HEK293 (cell line): Measurements from ENCODE around the gene RAP2B.
A peak's percentile ranks its signal among the peaks of the same experiment; 100 is the strongest.

Experiments
- CTCF ChIA-PET: fragments of 350-600 bp; formaldehyde crosslinking; extraction: SDS; loops from one replicate; lab custom pipeline; 2021; ENCODE audit warnings: antibody characterized with exemption; lab: Yijun Ruan, JAX
- POLR2A ChIA-PET: fragments of 300-600 bp; formaldehyde crosslinking; extraction: SDS; loops from one replicate; lab custom pipeline; 2020; ENCODE audit warnings: antibody characterized with exemption, inconsistent platforms; lab: Yijun Ruan, JAX
- H3K27ac ChIP-seq: fragments of 200-500 bp; sonication (Bioruptor generic); 2 replicates; pipeline ENCODE4 v1.5.1; 2014; ENCODE audit warnings: low read depth, low read length, control low read depth, inconsistent platforms; ENCODE audit errors: extremely low read depth
- H3K36me3 ChIP-seq, 2 experiments: fragments of 200-500 bp in 1 of 2; sonication (Bioruptor generic) in 1 of 2; 1 replicate in 1 of 2; 2 replicates in 1 of 2; pipeline ENCODE4 v1.5.1; 2014 to 2017; ENCODE audit warnings: inconsistent platforms in 2 of 2, low read length in 2 of 2; ENCODE audit not compliant: control insufficient read depth in 2 of 2, insufficient read depth in 1 of 2
- H3K4me1 ChIP-seq: fragments of 200-500 bp; sonication (Bioruptor generic); 2 replicates; pipeline ENCODE4 v1.5.1; 2014; ENCODE audit warnings: mild to moderate bottlenecking, low read length, inconsistent platforms; ENCODE audit not compliant: control insufficient read depth, insufficient read depth
- H3K4me3 ChIP-seq: 2 replicates; pipeline ENCODE4 v1.5.1; 2011; ENCODE audit warnings: low read depth, mild to moderate bottlenecking, control low read depth, low read length, moderate library complexity
- H3K9me3 ChIP-seq: fragments of 200-500 bp; sonication (Bioruptor generic); 2 replicates; pipeline ENCODE4 v1.5.1; 2014; ENCODE audit warnings: low read depth, low read length, inconsistent platforms; ENCODE audit not compliant: control insufficient read depth, insufficient read depth
- KLF10 ChIP-seq: fragments of 450-650 bp; IDR thresholded peaks from 2 replicates; pipeline ENCODE4 v1.5.1; 2018; ENCODE audit warnings: missing biosample characterization, mild to moderate bottlenecking, missing genetic modification characterization
- SP2 ChIP-seq: fragments of 450-650 bp; formaldehyde crosslinking; IDR thresholded peaks from 2 replicates; pipeline ENCODE4 v1.5.1; 2016; ENCODE audit warnings: missing biosample characterization, missing genetic modification characterization
- ZBTB17 ChIP-seq: fragments of 450-650 bp; formaldehyde crosslinking; IDR thresholded peaks from 2 replicates; pipeline ENCODE4 v1.5.1; 2016; ENCODE audit warnings: missing biosample characterization, missing genetic modification characterization
- ZNF133 ChIP-seq: fragments of 450-650 bp; formaldehyde crosslinking; IDR thresholded peaks from 2 replicates; pipeline ENCODE4 v1.5.1; 2016; ENCODE audit warnings: missing biosample characterization, missing genetic modification characterization
- ZNF138 ChIP-seq: fragments of 450-650 bp; formaldehyde crosslinking; IDR thresholded peaks from 2 replicates; pipeline ENCODE4 v1.5.1; 2016; ENCODE audit warnings: missing biosample characterization, missing genetic modification characterization, borderline replicate concordance
- ZNF146 ChIP-seq: fragments of 450-650 bp; formaldehyde crosslinking; IDR thresholded peaks from 2 replicates; pipeline ENCODE4 v1.5.1; 2016; ENCODE audit warnings: missing biosample characterization, missing genetic modification characterization
- ZNF23 ChIP-seq: fragments of 450-650 bp; formaldehyde crosslinking; IDR thresholded peaks from 2 replicates; pipeline ENCODE4 v1.5.1; 2016; ENCODE audit warnings: missing biosample characterization, missing genetic modification characterization, borderline replicate concordance
- ZNF335 ChIP-seq: fragments of 450-650 bp; formaldehyde crosslinking; conservative IDR thresholded peaks from 2 replicates; pipeline ENCODE4 v1.5.1; 2016; ENCODE audit warnings: missing biosample characterization, missing genetic modification characterization
- ZNF660 ChIP-seq: fragments of 450-650 bp; IDR thresholded peaks from 2 replicates; pipeline ENCODE4 v1.5.1; 2018; ENCODE audit warnings: missing biosample characterization, mild to moderate bottlenecking, missing genetic modification characterization
- ZNF677 ChIP-seq: fragments of 450-650 bp; IDR thresholded peaks from 2 replicates; pipeline ENCODE4 v1.5.0; 2018; ENCODE audit warnings: missing biosample characterization, mild to moderate bottlenecking, missing genetic modification characterization, moderate library complexity
- ZNF777 ChIP-seq: fragments of 450-650 bp; formaldehyde crosslinking; IDR thresholded peaks from 2 replicates; pipeline ENCODE4 v1.5.1; 2017; ENCODE audit warnings: missing biosample characterization, missing genetic modification characterization, borderline replicate concordance
- TF ChIP-seq, protein P1 (sequence below): fragments of 450-650 bp; formaldehyde crosslinking; IDR thresholded peaks from 2 replicates; pipeline ENCODE4 v1.5.1; 2016; ENCODE audit warnings: missing biosample characterization, missing genetic modification characterization
- TF ChIP-seq, protein P2 (sequence below): fragments of 450-650 bp; formaldehyde crosslinking; IDR thresholded peaks from 2 replicates; pipeline ENCODE4 v1.5.1; 2017; ENCODE audit warnings: missing biosample characterization, mild to moderate bottlenecking, missing genetic modification characterization, moderate library complexity
- TF ChIP-seq, protein P3 (sequence below): fragments of 450-650 bp; formaldehyde crosslinking; IDR thresholded peaks from 2 replicates; pipeline ENCODE4 v1.5.1; 2016; ENCODE audit warnings: missing biosample characterization, missing genetic modification characterization
- TF ChIP-seq, protein P4 (sequence below): fragments of 450-650 bp; formaldehyde crosslinking; conservative IDR thresholded peaks from 2 replicates; pipeline ENCODE4 v1.5.1; 2016; ENCODE audit warnings: low read depth, missing biosample characterization, missing genetic modification characterization
- TF ChIP-seq, protein P5 (sequence below): fragments of 450-650 bp; formaldehyde crosslinking; conservative IDR thresholded peaks from 2 replicates; pipeline ENCODE4 v1.5.1; 2016; ENCODE audit warnings: low read depth, missing biosample characterization, missing genetic modification characterization
- TF ChIP-seq, protein P6 (sequence below): fragments of 450-650 bp; formaldehyde crosslinking; IDR thresholded peaks from 2 replicates; pipeline ENCODE4 v1.5.1; 2016; ENCODE audit warnings: missing biosample characterization, missing genetic modification characterization

Gene RAP2B

DNA sequence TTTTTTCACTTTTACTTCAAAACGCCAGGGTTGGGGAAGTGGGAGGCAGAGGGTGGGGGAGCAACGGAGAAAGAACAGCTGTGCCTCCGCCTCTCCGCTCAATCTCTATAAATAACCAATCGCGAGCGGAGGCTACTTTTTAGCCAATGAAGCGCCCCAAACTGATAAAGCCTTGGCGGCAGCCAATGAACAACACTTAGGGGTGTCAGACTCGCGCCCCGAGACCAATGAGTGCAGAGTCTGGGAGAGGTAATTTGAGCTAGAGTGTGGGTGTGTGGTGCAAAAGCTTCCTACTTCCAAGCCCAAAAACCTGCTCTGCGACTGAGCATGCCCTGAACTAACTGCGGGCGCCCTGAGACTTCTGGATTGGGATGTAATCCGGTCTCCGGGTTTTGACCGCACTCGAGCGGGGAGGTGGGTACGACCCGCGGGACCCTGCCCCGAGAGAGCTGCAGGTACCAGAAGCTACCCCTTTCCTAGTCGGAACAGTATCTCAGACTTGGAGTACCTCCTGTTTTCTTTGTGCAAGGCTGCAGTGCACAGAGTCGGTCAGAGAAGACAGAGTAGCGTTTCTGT, 800 bp upstream of the RAP2B start (continued):
- TF ChIP-seq KLF10 (peak; percentile 84), SP2 (tag by site-specific recombination) (peak; percentile 79), ZNF23 (tag by site-specific recombination) (no peak)
- TF ChIP-seq, protein P1, sequence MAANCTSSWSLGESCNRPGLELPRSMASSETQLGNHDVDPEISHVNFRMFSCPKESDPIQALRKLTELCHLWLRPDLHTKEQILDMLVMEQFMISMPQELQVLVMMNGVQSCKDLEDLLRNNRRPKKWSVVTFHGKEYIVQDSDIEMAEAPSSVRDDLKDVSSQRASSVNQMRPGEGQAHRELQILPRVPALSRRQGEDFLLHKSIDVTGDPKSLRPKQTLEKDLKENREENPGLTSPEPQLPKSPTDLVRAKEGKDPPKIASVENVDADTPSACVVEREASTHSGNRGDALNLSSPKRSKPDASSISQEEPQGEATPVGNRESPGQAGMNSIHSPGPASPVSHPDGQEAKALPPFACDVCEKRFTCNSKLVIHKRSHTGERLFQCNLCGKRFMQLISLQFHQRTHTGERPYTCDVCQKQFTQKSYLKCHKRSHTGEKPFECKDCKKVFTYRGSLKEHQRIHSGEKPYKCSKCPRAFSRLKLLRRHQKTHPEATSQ: no peak
- TF ChIP-seq, all 188 proteins: peak for 11

DNA sequence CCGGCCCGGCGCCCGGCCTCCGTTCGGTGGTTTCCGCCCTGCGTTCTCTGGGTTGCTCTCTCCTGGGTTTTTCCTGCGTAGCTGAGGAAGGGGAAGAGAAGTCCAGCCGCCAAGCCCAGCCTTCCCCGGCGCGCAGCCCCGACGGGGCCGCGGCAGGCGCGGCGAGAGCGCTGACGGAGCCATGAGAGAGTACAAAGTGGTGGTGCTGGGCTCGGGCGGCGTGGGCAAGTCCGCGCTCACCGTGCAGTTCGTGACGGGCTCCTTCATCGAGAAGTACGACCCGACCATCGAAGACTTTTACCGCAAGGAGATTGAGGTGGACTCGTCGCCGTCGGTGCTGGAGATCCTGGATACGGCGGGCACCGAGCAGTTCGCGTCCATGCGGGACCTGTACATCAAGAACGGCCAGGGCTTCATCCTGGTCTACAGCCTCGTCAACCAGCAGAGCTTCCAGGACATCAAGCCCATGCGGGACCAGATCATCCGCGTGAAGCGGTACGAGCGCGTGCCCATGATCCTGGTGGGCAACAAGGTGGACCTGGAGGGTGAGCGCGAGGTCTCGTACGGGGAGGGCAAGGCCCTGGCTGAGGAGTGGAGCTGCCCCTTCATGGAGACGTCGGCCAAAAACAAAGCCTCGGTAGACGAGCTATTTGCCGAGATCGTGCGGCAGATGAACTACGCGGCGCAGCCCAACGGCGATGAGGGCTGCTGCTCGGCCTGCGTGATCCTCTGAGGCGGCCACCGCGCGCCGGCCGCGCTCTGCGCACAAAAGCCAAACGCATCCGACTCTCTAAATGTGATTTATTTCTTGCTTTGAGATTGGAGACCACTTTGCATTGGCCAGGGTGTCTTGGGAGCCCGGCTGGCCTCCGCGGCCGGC, 727 bp downstream of the RAP2B start:
- Histone ChIP-seq H3K36me3 (no peaks in the 10 kb centered on the region), H3K27ac (peak overlapping the region; percentile 58; the same call in 1 of the 2 replicates), H3K4me3 (peak overlapping the region; percentile 64), H3K9me3 (no peaks in the 10 kb centered on the region), H3K4me1 (no peaks in the 10 kb centered on the region)
- CTCF ChIA-PET: interaction anchor here (0.7 kb wide), 1 partner anchor 21 kb away, joined by 3 read pairs; no protein-coding TSS in a partner anchor
- POLR2A ChIA-PET: interaction anchor here (0.7 kb wide), 1 partner anchor 246 kb away, joined by 7 read pairs; no protein-coding TSS in a partner anchor
- TF ChIP-seq, protein P2, sequence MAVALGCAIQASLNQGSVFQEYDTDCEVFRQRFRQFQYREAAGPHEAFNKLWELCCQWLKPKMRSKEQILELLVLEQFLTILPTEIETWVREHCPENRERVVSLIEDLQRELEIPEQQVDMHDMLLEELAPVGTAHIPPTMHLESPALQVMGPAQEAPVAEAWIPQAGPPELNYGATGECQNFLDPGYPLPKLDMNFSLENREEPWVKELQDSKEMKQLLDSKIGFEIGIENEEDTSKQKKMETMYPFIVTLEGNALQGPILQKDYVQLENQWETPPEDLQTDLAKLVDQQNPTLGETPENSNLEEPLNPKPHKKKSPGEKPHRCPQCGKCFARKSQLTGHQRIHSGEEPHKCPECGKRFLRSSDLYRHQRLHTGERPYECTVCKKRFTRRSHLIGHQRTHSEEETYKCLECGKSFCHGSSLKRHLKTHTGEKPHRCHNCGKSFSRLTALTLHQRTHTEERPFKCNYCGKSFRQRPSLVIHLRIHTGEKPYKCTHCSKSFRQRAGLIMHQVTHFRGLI (tag by site-specific recombination): peak; percentile 61; the same call in 1 of the 2 replicates
- TF ChIP-seq ZBTB17 (tag by site-specific recombination) (peak; percentile 77), ZNF660 (tag by site-specific recombination) (0 out of 2 replicates have a peak, but pooled peaks have one; percentile 6), ZNF133 (tag by site-specific recombination) (no peak), ZNF335 (tag by site-specific recombination) (peak; percentile 95), ZNF777 (tag by site-specific recombination) (peak; percentile 23; the same call in 1 of the 2 replicates), ZNF146 (tag by site-specific recombination) (no peak), ZNF138 (tag by site-specific recombination) (no peak), ZNF677 (no peak)
- TF ChIP-seq, protein P3, sequence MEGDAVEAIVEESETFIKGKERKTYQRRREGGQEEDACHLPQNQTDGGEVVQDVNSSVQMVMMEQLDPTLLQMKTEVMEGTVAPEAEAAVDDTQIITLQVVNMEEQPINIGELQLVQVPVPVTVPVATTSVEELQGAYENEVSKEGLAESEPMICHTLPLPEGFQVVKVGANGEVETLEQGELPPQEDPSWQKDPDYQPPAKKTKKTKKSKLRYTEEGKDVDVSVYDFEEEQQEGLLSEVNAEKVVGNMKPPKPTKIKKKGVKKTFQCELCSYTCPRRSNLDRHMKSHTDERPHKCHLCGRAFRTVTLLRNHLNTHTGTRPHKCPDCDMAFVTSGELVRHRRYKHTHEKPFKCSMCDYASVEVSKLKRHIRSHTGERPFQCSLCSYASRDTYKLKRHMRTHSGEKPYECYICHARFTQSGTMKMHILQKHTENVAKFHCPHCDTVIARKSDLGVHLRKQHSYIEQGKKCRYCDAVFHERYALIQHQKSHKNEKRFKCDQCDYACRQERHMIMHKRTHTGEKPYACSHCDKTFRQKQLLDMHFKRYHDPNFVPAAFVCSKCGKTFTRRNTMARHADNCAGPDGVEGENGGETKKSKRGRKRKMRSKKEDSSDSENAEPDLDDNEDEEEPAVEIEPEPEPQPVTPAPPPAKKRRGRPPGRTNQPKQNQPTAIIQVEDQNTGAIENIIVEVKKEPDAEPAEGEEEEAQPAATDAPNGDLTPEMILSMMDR: no peak; the same call in 1 of the 2 replicates
- TF ChIP-seq, protein P4, sequence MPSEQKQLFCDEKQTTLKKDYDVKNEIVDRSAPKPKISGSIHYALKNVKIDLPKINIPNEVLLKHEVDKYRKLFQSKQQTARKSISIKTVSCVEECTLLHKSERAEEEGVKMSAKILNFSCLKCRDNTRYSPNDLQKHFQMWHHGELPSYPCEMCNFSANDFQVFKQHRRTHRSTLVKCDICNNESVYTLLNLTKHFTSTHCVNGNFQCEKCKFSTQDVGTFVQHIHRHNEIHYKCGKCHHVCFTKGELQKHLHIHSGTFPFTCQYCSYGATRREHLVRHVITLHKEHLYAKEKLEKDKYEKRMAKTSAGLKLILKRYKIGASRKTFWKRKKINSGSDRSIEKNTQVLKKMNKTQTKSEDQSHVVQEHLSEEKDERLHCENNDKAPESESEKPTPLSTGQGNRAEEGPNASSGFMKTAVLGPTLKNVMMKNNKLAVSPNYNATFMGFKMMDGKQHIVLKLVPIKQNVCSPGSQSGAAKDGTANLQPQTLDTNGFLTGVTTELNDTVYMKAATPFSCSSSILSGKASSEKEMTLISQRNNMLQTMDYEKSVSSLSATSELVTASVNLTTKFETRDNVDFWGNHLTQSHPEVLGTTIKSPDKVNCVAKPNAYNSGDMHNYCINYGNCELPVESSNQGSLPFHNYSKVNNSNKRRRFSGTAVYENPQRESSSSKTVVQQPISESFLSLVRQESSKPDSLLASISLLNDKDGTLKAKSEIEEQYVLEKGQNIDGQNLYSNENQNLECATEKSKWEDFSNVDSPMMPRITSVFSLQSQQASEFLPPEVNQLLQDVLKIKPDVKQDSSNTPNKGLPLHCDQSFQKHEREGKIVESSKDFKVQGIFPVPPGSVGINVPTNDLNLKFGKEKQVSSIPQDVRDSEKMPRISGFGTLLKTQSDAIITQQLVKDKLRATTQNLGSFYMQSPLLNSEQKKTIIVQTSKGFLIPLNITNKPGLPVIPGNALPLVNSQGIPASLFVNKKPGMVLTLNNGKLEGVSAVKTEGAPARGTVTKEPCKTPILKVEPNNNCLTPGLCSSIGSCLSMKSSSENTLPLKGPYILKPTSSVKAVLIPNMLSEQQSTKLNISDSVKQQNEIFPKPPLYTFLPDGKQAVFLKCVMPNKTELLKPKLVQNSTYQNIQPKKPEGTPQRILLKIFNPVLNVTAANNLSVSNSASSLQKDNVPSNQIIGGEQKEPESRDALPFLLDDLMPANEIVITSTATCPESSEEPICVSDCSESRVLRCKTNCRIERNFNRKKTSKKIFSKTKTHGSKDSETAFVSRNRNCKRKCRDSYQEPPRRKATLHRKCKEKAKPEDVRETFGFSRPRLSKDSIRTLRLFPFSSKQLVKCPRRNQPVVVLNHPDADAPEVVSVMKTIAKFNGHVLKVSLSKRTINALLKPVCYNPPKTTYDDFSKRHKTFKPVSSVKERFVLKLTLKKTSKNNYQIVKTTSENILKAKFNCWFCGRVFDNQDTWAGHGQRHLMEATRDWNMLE: no peak
- TF ChIP-seq, protein P5, sequence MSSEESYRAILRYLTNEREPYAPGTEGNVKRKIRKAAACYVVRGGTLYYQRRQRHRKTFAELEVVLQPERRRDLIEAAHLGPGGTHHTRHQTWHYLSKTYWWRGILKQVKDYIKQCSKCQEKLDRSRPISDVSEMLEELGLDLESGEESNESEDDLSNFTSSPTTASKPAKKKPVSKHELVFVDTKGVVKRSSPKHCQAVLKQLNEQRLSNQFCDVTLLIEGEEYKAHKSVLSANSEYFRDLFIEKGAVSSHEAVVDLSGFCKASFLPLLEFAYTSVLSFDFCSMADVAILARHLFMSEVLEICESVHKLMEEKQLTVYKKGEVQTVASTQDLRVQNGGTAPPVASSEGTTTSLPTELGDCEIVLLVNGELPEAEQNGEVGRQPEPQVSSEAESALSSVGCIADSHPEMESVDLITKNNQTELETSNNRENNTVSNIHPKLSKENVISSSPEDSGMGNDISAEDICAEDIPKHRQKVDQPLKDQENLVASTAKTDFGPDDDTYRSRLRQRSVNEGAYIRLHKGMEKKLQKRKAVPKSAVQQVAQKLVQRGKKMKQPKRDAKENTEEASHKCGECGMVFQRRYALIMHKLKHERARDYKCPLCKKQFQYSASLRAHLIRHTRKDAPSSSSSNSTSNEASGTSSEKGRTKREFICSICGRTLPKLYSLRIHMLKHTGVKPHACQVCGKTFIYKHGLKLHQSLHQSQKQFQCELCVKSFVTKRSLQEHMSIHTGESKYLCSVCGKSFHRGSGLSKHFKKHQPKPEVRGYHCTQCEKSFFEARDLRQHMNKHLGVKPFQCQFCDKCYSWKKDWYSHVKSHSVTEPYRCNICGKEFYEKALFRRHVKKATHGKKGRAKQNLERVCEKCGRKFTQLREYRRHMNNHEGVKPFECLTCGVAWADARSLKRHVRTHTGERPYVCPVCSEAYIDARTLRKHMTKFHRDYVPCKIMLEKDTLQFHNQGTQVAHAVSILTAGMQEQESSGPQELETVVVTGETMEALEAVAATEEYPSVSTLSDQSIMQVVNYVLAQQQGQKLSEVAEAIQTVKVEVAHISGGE (tag by site-specific recombination): no peak
- TF ChIP-seq, protein P6, sequence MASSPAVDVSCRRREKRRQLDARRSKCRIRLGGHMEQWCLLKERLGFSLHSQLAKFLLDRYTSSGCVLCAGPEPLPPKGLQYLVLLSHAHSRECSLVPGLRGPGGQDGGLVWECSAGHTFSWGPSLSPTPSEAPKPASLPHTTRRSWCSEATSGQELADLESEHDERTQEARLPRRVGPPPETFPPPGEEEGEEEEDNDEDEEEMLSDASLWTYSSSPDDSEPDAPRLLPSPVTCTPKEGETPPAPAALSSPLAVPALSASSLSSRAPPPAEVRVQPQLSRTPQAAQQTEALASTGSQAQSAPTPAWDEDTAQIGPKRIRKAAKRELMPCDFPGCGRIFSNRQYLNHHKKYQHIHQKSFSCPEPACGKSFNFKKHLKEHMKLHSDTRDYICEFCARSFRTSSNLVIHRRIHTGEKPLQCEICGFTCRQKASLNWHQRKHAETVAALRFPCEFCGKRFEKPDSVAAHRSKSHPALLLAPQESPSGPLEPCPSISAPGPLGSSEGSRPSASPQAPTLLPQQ (tag by site-specific recombination): no peak
